Fibroblast of lung (primary cell): Measurements from ENCODE around the gene HCFC1R1.

ENCODE experiments used
- EZH2 ChIP-seq: IDR thresholded peaks from 2 replicates; pipeline ENCODE4 v1.5.1; 2012; ENCODE audit warnings: low read length, control low read depth, mild to moderate bottlenecking; ENCODE audit errors: missing control alignments
- TF ChIP-seq, protein P1 (sequence below), 2 donors: IDR thresholded peaks in 1 of 2; conservative IDR thresholded peaks in 1 of 2; 1 replicate in 1 of 2; 2 replicates in 1 of 2; pipeline ENCODE4 v1.5.1; 2011 to 2012; ENCODE audit warnings: low read length in 2 of 2, control low read depth in 1 of 2, inconsistent platforms in 1 of 2, low read depth in 1 of 2, mild to moderate bottlenecking in 1 of 2

DNA sequence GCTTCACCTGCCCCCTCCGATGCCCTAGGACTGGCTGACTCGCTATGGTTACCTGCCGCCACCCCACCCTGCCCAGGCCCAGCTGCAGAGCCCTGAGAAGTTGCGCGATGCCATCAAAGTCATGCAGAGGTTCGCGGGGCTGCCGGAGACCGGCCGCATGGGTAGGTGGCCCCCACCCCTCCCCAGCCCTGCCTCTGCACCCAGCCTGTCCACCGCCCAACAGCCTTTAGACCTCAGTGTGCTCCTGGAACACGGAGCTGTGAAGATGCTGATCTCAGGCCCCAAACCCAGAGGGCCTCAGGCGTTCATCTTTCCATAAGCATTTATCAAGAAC lies 23.6 kb upstream of the HCFC1R1 start:
- TF ChIP-seq, protein P1, sequence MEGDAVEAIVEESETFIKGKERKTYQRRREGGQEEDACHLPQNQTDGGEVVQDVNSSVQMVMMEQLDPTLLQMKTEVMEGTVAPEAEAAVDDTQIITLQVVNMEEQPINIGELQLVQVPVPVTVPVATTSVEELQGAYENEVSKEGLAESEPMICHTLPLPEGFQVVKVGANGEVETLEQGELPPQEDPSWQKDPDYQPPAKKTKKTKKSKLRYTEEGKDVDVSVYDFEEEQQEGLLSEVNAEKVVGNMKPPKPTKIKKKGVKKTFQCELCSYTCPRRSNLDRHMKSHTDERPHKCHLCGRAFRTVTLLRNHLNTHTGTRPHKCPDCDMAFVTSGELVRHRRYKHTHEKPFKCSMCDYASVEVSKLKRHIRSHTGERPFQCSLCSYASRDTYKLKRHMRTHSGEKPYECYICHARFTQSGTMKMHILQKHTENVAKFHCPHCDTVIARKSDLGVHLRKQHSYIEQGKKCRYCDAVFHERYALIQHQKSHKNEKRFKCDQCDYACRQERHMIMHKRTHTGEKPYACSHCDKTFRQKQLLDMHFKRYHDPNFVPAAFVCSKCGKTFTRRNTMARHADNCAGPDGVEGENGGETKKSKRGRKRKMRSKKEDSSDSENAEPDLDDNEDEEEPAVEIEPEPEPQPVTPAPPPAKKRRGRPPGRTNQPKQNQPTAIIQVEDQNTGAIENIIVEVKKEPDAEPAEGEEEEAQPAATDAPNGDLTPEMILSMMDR (conservative IDR thresholded peaks at IDR 0.05 in 1 of 2, IDR thresholded peaks at IDR 0.05 in 1 of 2; ENCODE audit: low read depth in 1 of 2, low read length in 2 of 2), result no peak
- no peak for TF ChIP-seq EZH2
